K562 (cell line): ENCODE data around the gene APCDD1. TPM values are rescaled to one million over a fixed set of nuclear protein-coding genes. Genes with fewer than 3 reads are reported as not detected.

Experiments
- ATAC-seq: fragments of 200-7000 bp; cut with Tn5 transposase; 3 replicates; pipeline ENCODE4 v1.9.1; 2020; ENCODE audit warnings: moderate library complexity
- BruUV-seq: library from RNA; stranded (reverse); fragments of 400-500 nt; replicated peaks from 2 replicates; lab custom pipeline; 2021; lab: Mats Ljungman, UMichigan
- CTCF ChIA-PET: fragments of 300-600 bp; formaldehyde crosslinking; extraction: SDS; loops from one replicate; lab custom pipeline; 2021; ENCODE audit warnings: low intra/inter-chr PET ratio; lab: Yijun Ruan, JAX
- POLR2A ChIA-PET: fragments of 300-600, 350-650 bp; sonication (Branson Sonifier 250); formaldehyde crosslinking; extraction: SDS; loops from one replicate; lab custom pipeline; 2021; ENCODE audit warnings: antibody characterized with exemption, inconsistent platforms; lab: Yijun Ruan, JAX
- DNase-seq, 4 experiments: peaks; one replicate each; pipeline versions ENCODE4 v3.0.0 to v3.0.0-alpha.2; 2011 to 2018; ENCODE audit warnings: low spot score in 3 of 4, mixed read lengths in 3 of 4; ENCODE audit errors: extremely low read depth in 1 of 4
- FAIRE-seq: peaks from 2 replicates; lab custom pipeline; 2011; peaks lifted over from hg19 to GRCh38; lab: Jason Lieb, UNC
- H2AFZ ChIP-seq: 2 replicates; pipeline ENCODE4 v1.6.0; 2011; ENCODE audit warnings: low read depth, low read length, control low read depth, inconsistent platforms
- H3K27ac ChIP-seq: fragments of 200-600 bp; 3 replicates; pipeline ENCODE4 v1.8.0; 2011; ENCODE audit warnings: low read depth, mild to moderate bottlenecking, control low read depth, inconsistent platforms, low read length, moderate library complexity, mixed read lengths; ENCODE audit errors: extremely low read depth
- H3K27me3 ChIP-seq, 2 experiments: fragments of 300-600 bp in 1 of 2; 2 replicates in 1 of 2; 3 replicates in 1 of 2; pipeline versions ENCODE4 v1.6.0 to v1.8.0; 2011; ENCODE audit warnings: inconsistent platforms in 2 of 2, low read length in 2 of 2, mild to moderate bottlenecking in 1 of 2, mixed read lengths in 1 of 2, moderate library complexity in 1 of 2; ENCODE audit not compliant: control insufficient read depth in 2 of 2, insufficient read depth in 2 of 2
- H3K36me3 ChIP-seq: fragments of 300-600 bp; 3 replicates; pipeline ENCODE4 v1.8.0; 2011; ENCODE audit warnings: mild to moderate bottlenecking, low read length, inconsistent platforms; ENCODE audit not compliant: control insufficient read depth, insufficient read depth
- H3K4me1 ChIP-seq, 2 experiments: fragments of 200-600 bp in 1 of 2; replicated peaks in 1 of 2; 2 replicates in 1 of 2; 3 replicates in 1 of 2; pipeline versions ENCODE4 v1.5.1 to v1.8.0; 2011; ENCODE audit warnings: inconsistent platforms in 2 of 2, low read length in 2 of 2, mild to moderate bottlenecking in 1 of 2, mixed read lengths in 1 of 2, moderate library complexity in 1 of 2; ENCODE audit not compliant: control insufficient read depth in 2 of 2, insufficient read depth in 2 of 2
- H3K4me2 ChIP-seq: 2 replicates; pipeline ENCODE4 v1.6.1; 2011; ENCODE audit warnings: low read length, control low read depth, inconsistent platforms, mixed read lengths; ENCODE audit not compliant: insufficient read depth
- H3K4me3 ChIP-seq: fragments of 200-600 bp; sonication (generic), shearing (Covaris generic); 2 replicates; pipeline ENCODE4 v1.5.1; 2016; ENCODE audit warnings: control low read depth, inconsistent platforms
- H3K79me2 ChIP-seq: fragments of 200-600 bp; 3 replicates; pipeline ENCODE4 v1.8.0; 2011; ENCODE audit warnings: low read length, inconsistent platforms; ENCODE audit not compliant: control insufficient read depth, insufficient read depth
- H3K9ac ChIP-seq, 2 experiments: 2 replicates each; pipeline versions ENCODE4 v1.6.0 to v1.6.1; 2011; ENCODE audit warnings: low read depth in 2 of 2, low read length in 2 of 2, control low read depth in 1 of 2, inconsistent platforms in 1 of 2, mild to moderate bottlenecking in 1 of 2, mixed read lengths in 1 of 2; ENCODE audit not compliant: insufficient read depth in 1 of 2
- H3K9me1 ChIP-seq: one replicate; pipeline ENCODE4 v1.6.0; 2011; ENCODE audit warnings: inconsistent platforms, mild to moderate bottlenecking, low read length, moderate library complexity; ENCODE audit not compliant: control insufficient read depth, insufficient read depth
- H3K9me3 ChIP-seq: replicated peaks from 2 replicates; pipeline ENCODE4 v1.5.1; 2011; ENCODE audit warnings: low read depth, low read length, inconsistent platforms; ENCODE audit not compliant: control insufficient read depth, insufficient read depth
- H4K20me1 ChIP-seq: replicated peaks from 2 replicates; pipeline ENCODE4 v1.6.1; 2011; ENCODE audit warnings: low read length, inconsistent platforms, mixed read lengths; ENCODE audit not compliant: control insufficient read depth, insufficient read depth
- CAMTA2 ChIP-seq: fragments of 250-450 bp; sonication (Bioruptor Pico); conservative IDR thresholded peaks from 2 replicates; pipeline ENCODE4 v1.5.1; 2022
- ETV6 ChIP-seq, 3 experiments: fragments of 150-350 bp in 1 of 3; sonication (generic) in 1 of 3; formaldehyde crosslinking in 1 of 3; IDR thresholded peaks; 2 replicates each; pipeline versions ENCODE4 v1.6.1 to v1.8.0; 2014 to 2022; ENCODE audit warnings: borderline replicate concordance in 2 of 3, low read depth in 2 of 3, antibody characterized with exemption in 1 of 3, low read length in 1 of 3, mild to moderate bottlenecking in 1 of 3, missing genetic modification reagents in 1 of 3
- FOXA1 ChIP-seq: fragments of 450-650 bp; IDR thresholded peaks from 2 replicates; pipeline ENCODE4 v1.6.1; 2016; ENCODE audit warnings: mild to moderate bottlenecking, borderline replicate concordance
- GATAD2A ChIP-seq: fragments of 450-650 bp; IDR thresholded peaks from 2 replicates; pipeline ENCODE4 v1.6.1; 2017
- HDAC3 ChIP-seq: fragments of 450-650 bp; IDR thresholded peaks from 2 replicates; pipeline ENCODE4 v1.6.1; 2018; ENCODE audit warnings: borderline replicate concordance, mild to moderate bottlenecking, moderate library complexity; ENCODE audit not compliant: partially characterized antibody
- HLTF ChIP-seq: fragments of 450-650 bp; IDR thresholded peaks from 2 replicates; pipeline ENCODE4 v1.6.1; 2016
- POLR2G ChIP-seq: fragments of 200-400 bp; formaldehyde crosslinking; IDR thresholded peaks from 2 replicates; pipeline ENCODE4 v1.6.1; 2017; ENCODE audit warnings: low read depth, mild to moderate bottlenecking, antibody characterized with exemption, low read length, moderate library complexity
- RAD21 ChIP-seq, 2 experiments: fragments of 250-450 bp in 1 of 2; fragments of 450-650 bp in 1 of 2; sonication (Bioruptor Pico) in 1 of 2; formaldehyde crosslinking in 1 of 2; IDR thresholded peaks in 1 of 2; conservative IDR thresholded peaks in 1 of 2; 2 replicates each; pipeline versions ENCODE4 v1.4.0 to v1.8.0; 2020 to 2022; ENCODE audit warnings: mild to moderate bottlenecking in 2 of 2, moderate library complexity in 1 of 2
- ZNF551 ChIP-seq: fragments of 250-450 bp; sonication (Bioruptor Pico); IDR thresholded peaks from 2 replicates; pipeline ENCODE4 v1.5.0; 2021; ENCODE audit warnings: mild to moderate bottlenecking, moderate library complexity
- ZNF584 ChIP-seq: fragments of 200-800 bp; sonication (Bioruptor generic); IDR thresholded peaks from 2 replicates; pipeline ENCODE4 v1.6.1; 2016; ENCODE audit warnings: low read depth, mild to moderate bottlenecking, missing genetic modification characterization, missing compliant biosample characterization
- in situ Hi-C: fragments of 300-500 bp; cut with MboI; formaldehyde crosslinking; loops from 4 replicates; pipeline ENCODE4 v1.15.0; 2018; ENCODE audit warnings: inconsistent platforms, mixed read lengths
- intact Hi-C: fragments of 100-400 bp; cut with micrococcal nuclease; formaldehyde crosslinking; loops from 2 replicates; pipeline ENCODE4 v1.14.2; 2022
- polyA plus RNA-seq, 8 experiments: library from polyadenylated mRNA; depleted of rRNA in 4 of 8; stranded (reverse) in 5 of 8; unstranded in 3 of 8; fragments of >200 nt; fragmentation: Nextera tagmentation in 2 of 8; fragmentation: Illumina TruSeq in 1 of 8; extraction: Ambion mirVana in 2 of 8; extraction: Trizol in 1 of 8; gene quantifications; 2 replicates each; pipeline versions ENCODE4 v1.2.1 to v1.2.3, GENCODE V29; 2011 to 2014; ENCODE audit warnings: inconsistent platforms in 1 of 8, missing spikeins in 1 of 8
- total RNA-seq, 7 experiments: library from RNA; depleted of rRNA in 6 of 7; stranded (reverse); fragments of >200 nt in 6 of 7; fragmentation: Illumina TruSeq in 2 of 7; extraction: Trizol in 2 of 7; gene quantifications; 2 replicates each; pipeline versions ENCODE4 v1.2.1 to v1.2.3, GENCODE V29; 2011 to 2021; ENCODE audit warnings: low replicate concordance in 1 of 7
- TF ChIP-seq, protein P1 (sequence below): IDR thresholded peaks from 2 replicates; pipeline ENCODE4 v1.6.1; 2012; ENCODE audit warnings: low read depth, low read length, improper control_type of control experiment, borderline replicate concordance
- TF ChIP-seq, protein P2 (sequence below), 3 experiments: IDR thresholded peaks in 2 of 3; conservative IDR thresholded peaks in 1 of 3; 2 replicates each; pipeline ENCODE4 v1.5.1; 2011 to 2012; ENCODE audit warnings: low read length in 3 of 3, mild to moderate bottlenecking in 3 of 3, control low read depth in 2 of 3, improper control_type of control experiment in 1 of 3, inconsistent platforms in 1 of 3, low read depth in 1 of 3, mixed read lengths in 1 of 3, moderate library complexity in 1 of 3; ENCODE audit not compliant: insufficient read depth in 2 of 3

The APCDD1 gene
- total and polyA plus RNA-seq, 9 of the 15 experiments (the other 6 are each of a cell fraction or from before 2014, with no cell fraction given): 0.07 TPM; not detected in 8

GRCh38 chr18:10437837-10438236, 16.6 kb upstream of the APCDD1 start:
- H3K9ac ChIP-seq: no peak overlapping the region
- H2AFZ ChIP-seq: no peak overlapping the region
- H3K36me3 ChIP-seq: no peaks in the 10 kb centered on the region
- H3K9me3 ChIP-seq: no peaks in the 10 kb centered on the region
- no peak overlapping the region for H3K27ac ChIP-seq
- POLR2A ChIA-PET: no interaction called here
- H3K4me3 ChIP-seq: no peak overlapping the region
- no peak for TF ChIP-seq GATAD2A
- no peak for TF ChIP-seq ZNF584 (CRISPR knock-in tag)
- TF ChIP-seq ZNF551 (CRISPR knock-in tag): no peak
- TF ChIP-seq, protein P1, sequence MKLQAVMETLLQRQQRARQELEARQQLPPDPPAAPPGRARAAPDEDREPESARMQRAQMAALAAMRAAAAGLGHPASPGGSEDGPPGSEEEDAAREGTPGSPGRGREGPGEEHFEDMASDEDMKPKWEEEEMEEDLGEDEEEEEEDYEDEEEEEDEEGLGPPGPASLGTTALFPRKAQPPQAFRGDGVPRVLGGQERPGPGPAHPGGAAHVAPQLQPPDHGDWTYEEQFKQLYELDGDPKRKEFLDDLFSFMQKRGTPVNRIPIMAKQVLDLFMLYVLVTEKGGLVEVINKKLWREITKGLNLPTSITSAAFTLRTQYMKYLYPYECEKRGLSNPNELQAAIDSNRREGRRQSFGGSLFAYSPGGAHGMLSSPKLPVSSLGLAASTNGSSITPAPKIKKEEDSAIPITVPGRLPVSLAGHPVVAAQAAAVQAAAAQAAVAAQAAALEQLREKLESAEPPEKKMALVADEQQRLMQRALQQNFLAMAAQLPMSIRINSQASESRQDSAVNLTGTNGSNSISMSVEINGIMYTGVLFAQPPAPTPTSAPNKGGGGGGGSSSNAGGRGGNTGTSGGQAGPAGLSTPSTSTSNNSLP: peak; percentile 15; the same call in 1 of the 2 replicates
- TF ChIP-seq CAMTA2 (CRISPR knock-in tag): no peak
- no peak for TF ChIP-seq POLR2G
- TF ChIP-seq FOXA1: no peak
- 0 out of 4 replicates have a peak, but pooled peaks of 1 of the 2 experiments have one; percentile 8 for TF ChIP-seq RAD21 (CRISPR knock-in tag; conservative IDR thresholded peaks at IDR 0.05 in 1 of 2, IDR thresholded peaks at IDR 0.05 in 1 of 2)
- no peak for TF ChIP-seq HDAC3
- no peak for TF ChIP-seq ETV6 (IDR thresholded peaks at IDR 0.05; ENCODE audit: borderline replicate concordance in 1 of 2, low read depth in 2 of 2, low read length in 1 of 2)
- no peak for TF ChIP-seq ETV6 (CRISPR knock-in tag; IDR thresholded peaks at IDR 0.05; ENCODE audit: borderline replicate concordance)
- no peak for TF ChIP-seq HLTF
- TF ChIP-seq, protein P2, sequence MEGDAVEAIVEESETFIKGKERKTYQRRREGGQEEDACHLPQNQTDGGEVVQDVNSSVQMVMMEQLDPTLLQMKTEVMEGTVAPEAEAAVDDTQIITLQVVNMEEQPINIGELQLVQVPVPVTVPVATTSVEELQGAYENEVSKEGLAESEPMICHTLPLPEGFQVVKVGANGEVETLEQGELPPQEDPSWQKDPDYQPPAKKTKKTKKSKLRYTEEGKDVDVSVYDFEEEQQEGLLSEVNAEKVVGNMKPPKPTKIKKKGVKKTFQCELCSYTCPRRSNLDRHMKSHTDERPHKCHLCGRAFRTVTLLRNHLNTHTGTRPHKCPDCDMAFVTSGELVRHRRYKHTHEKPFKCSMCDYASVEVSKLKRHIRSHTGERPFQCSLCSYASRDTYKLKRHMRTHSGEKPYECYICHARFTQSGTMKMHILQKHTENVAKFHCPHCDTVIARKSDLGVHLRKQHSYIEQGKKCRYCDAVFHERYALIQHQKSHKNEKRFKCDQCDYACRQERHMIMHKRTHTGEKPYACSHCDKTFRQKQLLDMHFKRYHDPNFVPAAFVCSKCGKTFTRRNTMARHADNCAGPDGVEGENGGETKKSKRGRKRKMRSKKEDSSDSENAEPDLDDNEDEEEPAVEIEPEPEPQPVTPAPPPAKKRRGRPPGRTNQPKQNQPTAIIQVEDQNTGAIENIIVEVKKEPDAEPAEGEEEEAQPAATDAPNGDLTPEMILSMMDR (IDR thresholded peaks at IDR 0.05 in 2 of 3, conservative IDR thresholded peaks at IDR 0.05 in 1 of 3; ENCODE audit: insufficient read depth in 2 of 3, low read depth in 1 of 3, low read length in 3 of 3): peak; percentile 18 to 45 (median 44); a peak in 4 of 6 replicates
- TF ChIP-seq, all 486 proteins: peak for 3
- Histone ChIP-seq H3K4me1 (no peaks in the 10 kb centered on the region), H3K27me3 (peaks cover 10 to 43% of the 10 kb centered on the region in 2 experiments; a peak in 4 of 5 replicates), H3K79me2 (no peaks in the 10 kb centered on the region), H3K4me2 (no peak overlapping the region), H3K9me1 (no peaks in the 10 kb centered on the region), H4K20me1 (no peaks in the 10 kb centered on the region)
- ATAC-seq (peak; percentile 63; the same call in 1 of the 3 replicates), FAIRE-seq (peak; percentile 74), DNase-seq (peak in 3 of 4 experiments; percentile 17 to 47 (median 43))
- CTCF ChIA-PET: no interaction called here
- intact Hi-C loops: no loop called here
- no TSS peak for BruUV-seq
- in situ Hi-C loops: no loop called here
